ENCODE data around the gene CEP41. TPM values are rescaled to one million over a fixed set of nuclear protein-coding genes. Genes with fewer than 3 reads are reported as not detected.

Gene CEP41
- total RNA-seq, 1 donor from 2014 or later = 22.0 TPM

DNA sequence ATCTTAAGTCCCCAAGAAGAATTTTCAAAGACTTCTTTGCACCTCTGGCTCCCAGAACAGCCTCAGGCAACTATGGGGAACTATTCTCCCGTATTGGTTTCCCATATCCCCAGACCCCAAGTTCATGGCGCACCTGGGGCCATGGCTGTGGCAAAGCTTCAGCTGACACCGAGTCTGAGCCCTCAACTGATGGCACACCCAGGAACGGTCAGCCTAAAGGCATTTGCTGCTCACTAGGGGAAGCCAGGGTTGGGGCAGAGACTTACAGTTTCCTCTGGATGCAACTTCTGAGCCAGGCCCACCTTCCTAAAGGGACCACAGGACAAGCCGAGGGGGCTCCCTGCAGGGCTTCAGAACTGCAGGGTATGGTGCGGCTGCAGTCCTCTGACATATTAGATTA lies 74.3 kb downstream of the CEP41 start:
- no peak for DNase-seq (ENCODE audit: low read depth)
- no peak for TF ChIP-seq CTCF (conservative IDR thresholded peaks at IDR 0.05; ENCODE audit: low read depth, low read length)
- H3K4me3 ChIP-seq (ENCODE audit: low read depth, low read length) = no peak overlapping the region

- TF ChIP-seq CTCF (conservative IDR thresholded peaks at IDR 0.05; ENCODE audit: low read depth, low read length) = no peak
- no peak for DNase-seq (ENCODE audit: low read depth)
Observed at GRCh38 chr7:130365511-130366441, 75.0 kb downstream of the CEP41 start.

DNA sequence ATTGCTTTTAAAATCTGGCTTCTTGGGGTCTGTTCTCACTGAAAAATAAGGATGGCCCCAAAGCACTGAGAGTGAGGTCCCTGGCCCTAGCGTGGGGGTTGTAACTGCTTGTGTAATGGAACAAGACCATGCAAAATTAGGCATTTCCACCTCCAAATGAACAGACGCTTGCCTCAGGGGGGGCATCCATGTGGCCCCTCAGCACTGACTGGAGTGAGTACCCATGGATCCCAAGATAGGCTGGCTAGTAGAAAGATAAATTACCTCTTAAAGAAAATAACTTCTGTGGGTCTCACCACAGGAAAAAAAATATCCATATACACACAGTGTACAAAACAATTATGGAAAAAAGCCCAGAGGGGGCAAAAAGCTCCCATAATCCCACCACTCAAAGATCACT lies 75.7 kb downstream of the CEP41 start:
- TF ChIP-seq CTCF (conservative IDR thresholded peaks at IDR 0.05; ENCODE audit: low read depth, low read length) = no peak
- no peak overlapping the region for H3K4me3 ChIP-seq (ENCODE audit: low read depth, low read length)

More at GRCh38 chr7:130365511-130366441, 75.0 kb downstream of the CEP41 start:
- H3K4me3 ChIP-seq (ENCODE audit: low read depth, low read length) = no peak overlapping the region

GRCh38 chr7:130364451-130364850 lies 76.4 kb downstream of the CEP41 start:
- no peak overlapping the region for H3K4me3 ChIP-seq (ENCODE audit: low read depth, low read length)
- TF ChIP-seq CTCF (conservative IDR thresholded peaks at IDR 0.05; ENCODE audit: low read depth, low read length) = no peak
- no peak for DNase-seq (ENCODE audit: low read depth)

More for the DNA sequence above, 75.7 kb downstream of the CEP41 start:
- no peak for DNase-seq (ENCODE audit: low read depth)

DNA sequence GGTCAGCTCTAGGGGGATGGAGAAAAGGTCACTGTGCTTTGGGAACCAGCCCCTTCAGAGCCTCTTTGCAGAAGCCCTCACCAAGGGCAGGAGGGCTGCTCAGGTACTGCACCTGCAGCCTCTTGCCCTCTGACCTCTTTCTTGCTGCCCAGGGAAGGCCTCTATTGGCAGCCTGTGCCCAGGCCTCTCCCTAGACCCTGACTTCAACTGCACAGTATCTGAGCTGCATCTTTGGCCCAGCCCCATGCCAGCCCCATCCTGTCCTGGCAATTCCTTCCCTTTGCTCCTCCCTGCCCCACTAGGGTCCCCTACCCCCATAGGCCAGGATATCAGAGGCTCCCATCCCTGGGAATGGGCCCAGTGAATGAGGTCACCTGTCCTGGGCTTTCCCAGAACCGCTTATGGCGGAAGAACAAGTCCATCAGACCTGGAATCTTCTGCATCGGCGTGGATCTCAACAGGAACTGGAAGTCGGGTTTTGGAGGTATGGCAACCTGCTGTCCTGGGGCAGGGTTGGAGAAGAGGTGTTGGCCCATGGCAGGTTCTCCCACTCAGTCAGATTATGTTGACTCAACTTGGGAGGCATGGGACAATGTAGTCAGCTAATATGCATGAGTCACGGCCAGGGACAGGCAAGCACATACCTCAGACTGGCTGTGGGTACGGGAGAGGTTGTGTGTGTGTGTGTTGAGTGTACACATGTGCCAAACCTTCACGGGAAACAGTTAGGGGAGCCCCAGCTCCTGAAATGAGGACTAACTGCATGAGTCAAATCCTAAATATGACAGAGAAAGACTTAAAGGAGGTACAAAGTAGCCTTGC lies 77.6 kb downstream of the CEP41 start:
- no peak overlapping the region for H3K4me3 ChIP-seq (ENCODE audit: low read depth, low read length)
- DNase-seq (ENCODE audit: low read depth) = peak; percentile 96
- no peak for TF ChIP-seq CTCF (conservative IDR thresholded peaks at IDR 0.05; ENCODE audit: low read depth, low read length)

GRCh38 chr7:130362251-130362816 lies 78.5 kb downstream of the CEP41 start:
- no peak for DNase-seq (ENCODE audit: low read depth)
- no peak overlapping the region for H3K4me3 ChIP-seq (ENCODE audit: low read depth, low read length)
- TF ChIP-seq CTCF (conservative IDR thresholded peaks at IDR 0.05; ENCODE audit: low read depth, low read length) = no peak
